NCI-H524 treated with DMSO at 0.1 percent for 48 hours (cell line): Measurements from ENCODE around the gene TRIM3.

Source experiments
- DNase-seq: peaks from one replicate; lab custom pipeline; 2025; lab: John Stamatoyannopoulos, UW

TRIM3 gene

GRCh38 chr11:6401464-6401863 lies 72.3 kb downstream of the TRIM3 start:
- no peak for DNase-seq

DNA sequence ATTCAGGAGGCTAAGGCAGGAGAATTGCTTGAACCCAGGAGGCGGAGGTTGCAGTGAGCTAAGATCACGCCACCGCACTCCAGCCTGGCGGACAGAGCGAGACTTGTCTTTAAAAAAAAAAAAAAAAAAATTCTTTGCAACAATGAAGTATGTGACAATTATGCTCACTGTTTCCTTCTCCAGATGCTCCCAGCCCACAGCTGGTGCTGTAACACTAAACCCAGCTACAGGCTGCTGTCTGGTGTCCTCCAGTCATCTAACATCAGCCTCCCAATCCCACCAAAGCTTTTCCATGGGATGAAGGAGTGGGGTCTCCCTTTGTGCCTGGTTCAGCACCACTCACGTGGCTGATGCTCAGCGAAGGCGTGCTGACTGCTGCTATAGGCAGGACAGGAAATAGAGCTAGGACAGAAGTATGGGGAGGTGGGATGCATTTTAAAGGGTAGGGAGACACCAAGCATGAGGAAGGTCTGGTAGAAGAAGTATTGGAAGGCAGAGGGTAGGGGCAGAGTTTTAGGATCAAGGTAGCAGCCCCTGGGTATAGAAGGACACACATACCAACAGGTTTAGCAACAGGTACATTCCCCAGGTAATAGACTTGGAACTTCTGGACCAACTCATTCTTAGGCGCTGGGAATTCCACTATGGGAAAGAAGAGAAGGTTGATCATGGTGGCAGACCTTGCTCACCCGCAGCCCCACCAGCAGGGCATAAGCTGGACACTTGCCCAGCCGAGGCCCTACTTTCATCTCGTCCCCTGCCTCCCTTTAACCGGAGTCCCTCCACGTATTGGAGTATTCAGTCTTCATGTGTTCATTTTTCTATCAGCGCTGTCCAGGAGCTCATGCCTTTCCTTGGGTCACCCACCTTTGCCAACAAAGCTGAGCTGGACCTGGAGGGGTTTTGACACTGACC lies 73.1 kb downstream of the TRIM3 start:
- no peak for DNase-seq
